ENCODE results near the gene PTPN7. TPM values are rescaled to one million over a fixed set of nuclear protein-coding genes. Genes with fewer than 3 reads are reported as not detected.

Gene PTPN7
- polyA plus RNA-seq, 1 donor (not counting 4 experiments of a cell fraction or from before 2014, with no cell fraction given): 0.10 TPM

- Histone ChIP-seq H3K36me3 (ENCODE audit: control insufficient read depth in 2 of 2, extremely low read depth in 1 of 2, insufficient read depth in 2 of 2, low read length in 2 of 2) (no peaks in the 10 kb centered on the region), H3K79me2 (ENCODE audit: control insufficient read depth, insufficient read depth, low read length) (no peaks in the 10 kb centered on the region), H3K27me3 (ENCODE audit: control insufficient read depth, extremely low read depth, insufficient read depth, low read length) (peaks cover 13% of the 10 kb centered on the region), H3K4me1 (ENCODE audit: control insufficient read depth, extremely low read depth, insufficient read depth, low read length) (peaks cover 21% of the 10 kb centered on the region), H4K20me1 (ENCODE audit: control insufficient read depth, extremely low read depth, insufficient read depth, low read length) (no peaks in the 10 kb centered on the region), H3K9me3 (ENCODE audit: control insufficient read depth, low read depth, low read length) (no peaks in the 10 kb centered on the region), H3K4me3 (ENCODE audit: control insufficient read depth in 2 of 3, extremely low read depth in 1 of 3, insufficient read depth in 2 of 3, low read depth in 1 of 3, low read length in 3 of 3) (no peak overlapping the region), H3K27ac (ENCODE audit: control insufficient read depth, insufficient read depth, low read length) (no peak overlapping the region), H2AFZ (ENCODE audit: control insufficient read depth, low read length) (no peak overlapping the region), H3K9ac (ENCODE audit: control insufficient read depth, extremely low read depth, insufficient read depth, low read length) (no peak overlapping the region), H3K9me1 (ENCODE audit: control insufficient read depth, extremely low read depth, insufficient read depth, low read length) (peaks cover 5% of the 10 kb centered on the region), H3K4me2 (ENCODE audit: control insufficient read depth, extremely low read depth, insufficient read depth, low read depth, low read length) (no peak overlapping the region)
- TF ChIP-seq EZH2 (IDR thresholded peaks at IDR 0.05; ENCODE audit: low read length) (no peak), CTCF (optimal IDR thresholded peaks at IDR 0.05 in 1 of 3, IDR thresholded peaks at IDR 0.05 in 1 of 3, conservative IDR thresholded peaks at IDR 0.05 in 1 of 3; ENCODE audit: extremely low read depth in 1 of 3, insufficient read depth in 2 of 3, low read length in 3 of 3) (no peak)
- FAIRE-seq (no peak), DNase-seq (ENCODE audit: low read depth, low spot score) (no peak)
- dilution Hi-C loops (cut with MboI; ENCODE audit: extremely low pct_ligation_motif_present, low sequenced_read_pairs): no loop called here
These were observed 37.9 kb upstream of the PTPN7 start for GRCh38 chr1:202198366-202198724.

GRCh38 chr1:202197653-202198365 lies 37.4 kb upstream of the PTPN7 start:
- Histone ChIP-seq H3K9me1 (ENCODE audit: control insufficient read depth, extremely low read depth, insufficient read depth, low read length) (peaks cover 5% of the 10 kb centered on the region), H3K27ac (ENCODE audit: control insufficient read depth, insufficient read depth, low read length) (no peak overlapping the region), H4K20me1 (ENCODE audit: control insufficient read depth, extremely low read depth, insufficient read depth, low read length) (peaks cover 3% of the 10 kb centered on the region)

More at GRCh38 chr1:202197653-202198365, 37.4 kb upstream of the PTPN7 start:
- no peaks in the 10 kb centered on the region for H3K79me2 ChIP-seq (ENCODE audit: control insufficient read depth, insufficient read depth, low read length)
- H3K9me3 ChIP-seq (ENCODE audit: control insufficient read depth, low read depth, low read length): no peaks in the 10 kb centered on the region
- H3K4me2 ChIP-seq (ENCODE audit: control insufficient read depth, extremely low read depth, insufficient read depth, low read depth, low read length): no peak overlapping the region
- DNase-seq (ENCODE audit: low read depth, low spot score): no peak
- TF ChIP-seq EZH2 (IDR thresholded peaks at IDR 0.05; ENCODE audit: low read length) (no peak), CTCF (optimal IDR thresholded peaks at IDR 0.05 in 1 of 3, IDR thresholded peaks at IDR 0.05 in 1 of 3, conservative IDR thresholded peaks at IDR 0.05 in 1 of 3; ENCODE audit: extremely low read depth in 1 of 3, insufficient read depth in 2 of 3, low read length in 3 of 3) (no peak)
- H3K9ac ChIP-seq (ENCODE audit: control insufficient read depth, extremely low read depth, insufficient read depth, low read length): no peak overlapping the region
- peaks cover 22% of the 10 kb centered on the region for H3K4me1 ChIP-seq (ENCODE audit: control insufficient read depth, extremely low read depth, insufficient read depth, low read length)
- no peaks in the 10 kb centered on the region for H3K36me3 ChIP-seq (ENCODE audit: control insufficient read depth in 2 of 2, extremely low read depth in 1 of 2, insufficient read depth in 2 of 2, low read length in 2 of 2)
- dilution Hi-C loops (cut with MboI; ENCODE audit: extremely low pct_ligation_motif_present, low sequenced_read_pairs): no loop called here
- H2AFZ ChIP-seq (ENCODE audit: control insufficient read depth, low read length): no peak overlapping the region
- peaks cover 17% of the 10 kb centered on the region for H3K27me3 ChIP-seq (ENCODE audit: control insufficient read depth, extremely low read depth, insufficient read depth, low read length)
- peak; percentile 92 for FAIRE-seq
- H3K4me3 ChIP-seq (ENCODE audit: control insufficient read depth in 2 of 3, extremely low read depth in 1 of 3, insufficient read depth in 2 of 3, low read depth in 1 of 3, low read length in 3 of 3): no peak overlapping the region
